SU-DHL-6 (cell line): ENCODE measurements around the gene A3GALT2.

Experiments
- H2AFZ ChIP-seq: fragments of 200-600 bp; sonication (generic); 2 replicates; pipeline ENCODE4 v1.6.1; 2014; ENCODE audit warnings: low read depth, mild to moderate bottlenecking, moderate library complexity, mixed read lengths, antibody characterized with exemption, low read length; ENCODE audit not compliant: severe bottlenecking
- H3F3A ChIP-seq: fragments of 200-600 bp; shearing (Covaris generic); 2 replicates; pipeline ENCODE4 v1.6.0; 2016; ENCODE audit warnings: antibody characterized with exemption, mild to moderate bottlenecking; ENCODE audit not compliant: insufficient read depth
- H3K27ac ChIP-seq: fragments of 200-600 bp; sonication (generic); 2 replicates; pipeline ENCODE4 v1.5.1; 2016; ENCODE audit warnings: low read depth, mild to moderate bottlenecking, low read length, moderate library complexity, mixed read lengths
- H3K27me3 ChIP-seq: fragments of 200-600 bp; sonication (generic), shearing (Covaris generic); 2 replicates; pipeline ENCODE4 v1.6.0; 2014; ENCODE audit warnings: mild to moderate bottlenecking, low read length
- H3K36me3 ChIP-seq: fragments of 200-600 bp; sonication (generic); 2 replicates; pipeline ENCODE4 v1.6.1; 2014; ENCODE audit warnings: mild to moderate bottlenecking, low read length, mixed read lengths
- H3K4me2 ChIP-seq: fragments of 300-600, 200-600 bp; shearing (Covaris generic), sonication (generic); 2 replicates; pipeline ENCODE4 v1.6.0; 2014; ENCODE audit warnings: low read length, low read depth, mild to moderate bottlenecking; ENCODE audit not compliant: poor library complexity, severe bottlenecking
- H3K4me3 ChIP-seq: fragments of 200-600 bp; sonication (generic); 2 replicates; pipeline ENCODE4 v1.5.1; 2014; ENCODE audit warnings: antibody characterized with exemption, low read length, mild to moderate bottlenecking, mixed read lengths; ENCODE audit not compliant: insufficient read depth, poor library complexity, severe bottlenecking
- H3K79me2 ChIP-seq: fragments of 200-600 bp; sonication (generic); 2 replicates; pipeline ENCODE4 v1.6.1; 2014; ENCODE audit warnings: mild to moderate bottlenecking, low read length, moderate library complexity; ENCODE audit not compliant: insufficient read depth
- H3K9ac ChIP-seq: fragments of 200-600 bp; sonication (generic); 2 replicates; pipeline ENCODE4 v1.7.0; 2014; ENCODE audit warnings: mild to moderate bottlenecking, low read length
- H3K9me2 ChIP-seq: fragments of 200-600 bp; sonication (generic); replicated peaks from 2 replicates; pipeline ENCODE4 v1.6.1; 2014; ENCODE audit warnings: low read length; ENCODE audit not compliant: insufficient read depth
- H3K9me3 ChIP-seq: fragments of 200-600 bp; sonication (generic); 2 replicates; pipeline ENCODE4 v1.6.1; 2014; ENCODE audit warnings: low read length, mixed read lengths; ENCODE audit not compliant: insufficient read depth
- H4K20me1 ChIP-seq: fragments of 200-600 bp; sonication (generic); 2 replicates; pipeline ENCODE4 v1.6.1; 2014; ENCODE audit warnings: low read depth, mild to moderate bottlenecking, antibody characterized with exemption, low read length, moderate library complexity, mixed read lengths
- EZH2phosphoT487 ChIP-seq: fragments of 200-600 bp; sonication (generic), shearing (Covaris generic); conservative IDR thresholded peaks from 2 replicates; pipeline ENCODE4 v1.6.1; 2018; ENCODE audit warnings: mild to moderate bottlenecking, antibody characterized with exemption, low read length, moderate library complexity, mixed read lengths
- TF ChIP-seq, protein P1 (sequence below): fragments of 200-600 bp; sonication (generic); IDR thresholded peaks from one replicate; pipeline ENCODE4 v1.5.1; 2017; ENCODE audit warnings: antibody characterized with exemption, mild to moderate bottlenecking, low read length, moderate library complexity; ENCODE audit not compliant: insufficient read depth, poor library complexity, severe bottlenecking

The A3GALT2 gene

DNA sequence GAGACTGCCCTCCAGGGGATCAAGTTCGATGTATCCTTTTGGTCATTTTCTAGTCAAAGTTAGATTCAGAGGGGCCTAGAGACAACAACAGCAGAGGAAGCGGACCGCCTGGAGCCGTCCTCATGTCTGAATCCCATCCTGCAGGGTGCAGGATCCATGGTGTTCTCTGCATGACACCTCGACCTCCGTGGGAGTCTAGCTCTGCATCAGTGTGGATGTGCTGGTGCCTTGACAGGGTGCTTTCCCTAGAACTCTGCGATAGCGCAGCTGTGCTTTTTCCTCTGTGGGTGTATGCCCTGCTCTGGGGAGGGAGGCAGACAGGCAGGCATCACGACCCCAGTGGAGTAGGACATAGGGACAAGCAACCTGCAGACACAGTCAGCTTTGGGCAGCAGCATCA lies 48.2 kb upstream of the A3GALT2 start:
- Histone ChIP-seq H3K9me3 (no peaks in the 10 kb centered on the region), H2AFZ (no peak overlapping the region), H3F3A (no peaks in the 10 kb centered on the region), H3K9me2 (no peaks in the 10 kb centered on the region), H3K27ac (no peak overlapping the region), H3K36me3 (no peaks in the 10 kb centered on the region), H3K4me3 (no peak overlapping the region), H3K27me3 (no peaks in the 10 kb centered on the region), H4K20me1 (no peaks in the 10 kb centered on the region), H3K4me2 (no peak overlapping the region), H3K79me2 (no peaks in the 10 kb centered on the region), H3K9ac (no peak overlapping the region)
- TF ChIP-seq EZH2phosphoT487 = no peak
- TF ChIP-seq, protein P1, sequence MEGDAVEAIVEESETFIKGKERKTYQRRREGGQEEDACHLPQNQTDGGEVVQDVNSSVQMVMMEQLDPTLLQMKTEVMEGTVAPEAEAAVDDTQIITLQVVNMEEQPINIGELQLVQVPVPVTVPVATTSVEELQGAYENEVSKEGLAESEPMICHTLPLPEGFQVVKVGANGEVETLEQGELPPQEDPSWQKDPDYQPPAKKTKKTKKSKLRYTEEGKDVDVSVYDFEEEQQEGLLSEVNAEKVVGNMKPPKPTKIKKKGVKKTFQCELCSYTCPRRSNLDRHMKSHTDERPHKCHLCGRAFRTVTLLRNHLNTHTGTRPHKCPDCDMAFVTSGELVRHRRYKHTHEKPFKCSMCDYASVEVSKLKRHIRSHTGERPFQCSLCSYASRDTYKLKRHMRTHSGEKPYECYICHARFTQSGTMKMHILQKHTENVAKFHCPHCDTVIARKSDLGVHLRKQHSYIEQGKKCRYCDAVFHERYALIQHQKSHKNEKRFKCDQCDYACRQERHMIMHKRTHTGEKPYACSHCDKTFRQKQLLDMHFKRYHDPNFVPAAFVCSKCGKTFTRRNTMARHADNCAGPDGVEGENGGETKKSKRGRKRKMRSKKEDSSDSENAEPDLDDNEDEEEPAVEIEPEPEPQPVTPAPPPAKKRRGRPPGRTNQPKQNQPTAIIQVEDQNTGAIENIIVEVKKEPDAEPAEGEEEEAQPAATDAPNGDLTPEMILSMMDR = no peak

DNA sequence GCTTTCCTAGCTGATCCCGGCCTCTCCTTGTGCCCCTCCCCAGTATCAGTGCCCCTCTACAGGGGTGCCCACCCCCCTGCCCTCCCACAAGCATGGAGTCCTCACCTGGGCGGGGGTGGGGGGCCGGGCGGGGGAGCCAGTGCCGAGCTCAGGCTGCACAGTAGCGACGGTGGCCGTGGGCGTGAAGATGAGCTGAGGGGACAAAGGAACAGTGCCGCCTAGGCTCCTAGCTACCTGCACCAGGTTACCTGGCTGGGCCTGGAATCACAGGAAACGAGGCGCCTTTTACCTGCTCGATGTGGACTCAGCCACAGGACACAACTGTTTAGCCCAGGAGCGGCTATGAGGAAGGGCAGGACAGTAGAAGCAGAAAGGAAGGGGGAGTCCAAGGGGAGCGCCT lies 47.5 kb upstream of the A3GALT2 start:
- Histone ChIP-seq H3K9me2 (no peaks in the 10 kb centered on the region), H3F3A (no peaks in the 10 kb centered on the region), H3K9me3 (no peaks in the 10 kb centered on the region), H3K27me3 (no peaks in the 10 kb centered on the region), H3K79me2 (no peaks in the 10 kb centered on the region), H3K4me2 (no peak overlapping the region), H3K36me3 (no peaks in the 10 kb centered on the region), H2AFZ (no peak overlapping the region), H3K27ac (no peak overlapping the region), H3K4me3 (no peak overlapping the region), H4K20me1 (no peaks in the 10 kb centered on the region), H3K9ac (no peak overlapping the region)
- TF ChIP-seq, protein P1 = no peak
- no peak for TF ChIP-seq EZH2phosphoT487

DNA sequence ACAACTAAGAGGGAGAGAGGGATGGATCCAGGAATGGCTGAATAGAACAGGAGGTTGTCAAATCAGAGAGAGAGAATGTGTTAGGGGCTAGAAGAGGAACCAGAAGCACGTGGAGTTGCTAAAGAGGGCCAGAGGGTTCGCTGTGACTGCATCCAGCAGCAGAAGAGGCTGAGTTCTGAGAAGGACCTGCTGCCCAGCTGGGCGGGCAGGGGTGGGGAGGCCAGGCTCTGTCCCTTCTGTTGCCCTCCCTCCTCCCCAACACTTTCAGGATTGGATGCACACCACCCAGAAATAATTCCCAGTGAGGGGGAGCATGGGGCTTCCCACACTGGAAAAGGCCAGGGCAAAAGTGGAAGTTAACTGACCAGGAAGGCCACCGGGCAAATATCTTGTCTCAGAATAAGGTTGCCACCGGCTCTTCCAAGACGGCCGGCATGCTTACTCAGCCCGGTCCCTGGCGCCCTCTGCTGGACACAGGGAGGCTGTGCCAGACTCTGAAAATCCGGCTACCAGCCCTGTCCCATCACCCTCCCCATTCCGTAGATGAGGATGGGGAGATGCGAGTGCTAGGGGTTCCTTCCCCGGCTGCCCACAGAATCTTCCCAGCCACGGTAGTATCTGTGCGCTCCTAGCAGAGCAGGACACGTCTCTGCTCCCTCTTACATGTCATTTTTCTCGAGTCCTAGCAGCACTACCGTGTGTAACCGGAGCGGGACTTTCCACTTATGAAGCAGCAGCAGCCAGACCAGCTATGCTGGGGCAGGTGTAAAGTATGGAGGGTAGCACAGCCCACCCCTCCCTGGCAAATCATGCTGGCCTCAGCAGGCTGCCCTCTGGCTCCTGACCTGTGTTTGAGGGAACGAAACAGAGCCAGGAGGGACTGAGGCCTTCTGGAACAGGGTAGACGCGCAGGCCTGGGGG lies 46.8 kb upstream of the A3GALT2 start:
- H3K4me3 ChIP-seq = no peak overlapping the region
- no peaks in the 10 kb centered on the region for H3K79me2 ChIP-seq
- H3K27me3 ChIP-seq = no peaks in the 10 kb centered on the region
- H3K9ac ChIP-seq = no peak overlapping the region
- H3K9me2 ChIP-seq = no peaks in the 10 kb centered on the region
- H3K27ac ChIP-seq = no peak overlapping the region
- no peak for TF ChIP-seq EZH2phosphoT487
- TF ChIP-seq, protein P1 = peak; percentile 85
- H3K4me2 ChIP-seq = no peak overlapping the region
- no peaks in the 10 kb centered on the region for H4K20me1 ChIP-seq
- no peaks in the 10 kb centered on the region for H3K36me3 ChIP-seq
- no peak overlapping the region for H2AFZ ChIP-seq
- no peaks in the 10 kb centered on the region for H3F3A ChIP-seq
- no peaks in the 10 kb centered on the region for H3K9me3 ChIP-seq
